Regular cardiac myocyte (primary cell): Measurements from ENCODE around the gene VOPP1. TPM values are rescaled to one million over a fixed set of nuclear protein-coding genes. Genes with fewer than 3 reads are reported as not detected.

Experiments used
- total RNA-seq: library from RNA; depleted of rRNA; stranded (reverse); fragments of >200 nt; gene quantifications from 2 replicates; pipeline ENCODE4 v1.2.3, GENCODE V29; 2014

The VOPP1 gene, protein sequence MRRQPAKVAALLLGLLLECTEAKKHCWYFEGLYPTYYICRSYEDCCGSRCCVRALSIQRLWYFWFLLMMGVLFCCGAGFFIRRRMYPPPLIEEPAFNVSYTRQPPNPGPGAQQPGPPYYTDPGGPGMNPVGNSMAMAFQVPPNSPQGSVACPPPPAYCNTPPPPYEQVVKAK
- total RNA-seq = 123 and 131 TPM in 2 replicates

DNA sequence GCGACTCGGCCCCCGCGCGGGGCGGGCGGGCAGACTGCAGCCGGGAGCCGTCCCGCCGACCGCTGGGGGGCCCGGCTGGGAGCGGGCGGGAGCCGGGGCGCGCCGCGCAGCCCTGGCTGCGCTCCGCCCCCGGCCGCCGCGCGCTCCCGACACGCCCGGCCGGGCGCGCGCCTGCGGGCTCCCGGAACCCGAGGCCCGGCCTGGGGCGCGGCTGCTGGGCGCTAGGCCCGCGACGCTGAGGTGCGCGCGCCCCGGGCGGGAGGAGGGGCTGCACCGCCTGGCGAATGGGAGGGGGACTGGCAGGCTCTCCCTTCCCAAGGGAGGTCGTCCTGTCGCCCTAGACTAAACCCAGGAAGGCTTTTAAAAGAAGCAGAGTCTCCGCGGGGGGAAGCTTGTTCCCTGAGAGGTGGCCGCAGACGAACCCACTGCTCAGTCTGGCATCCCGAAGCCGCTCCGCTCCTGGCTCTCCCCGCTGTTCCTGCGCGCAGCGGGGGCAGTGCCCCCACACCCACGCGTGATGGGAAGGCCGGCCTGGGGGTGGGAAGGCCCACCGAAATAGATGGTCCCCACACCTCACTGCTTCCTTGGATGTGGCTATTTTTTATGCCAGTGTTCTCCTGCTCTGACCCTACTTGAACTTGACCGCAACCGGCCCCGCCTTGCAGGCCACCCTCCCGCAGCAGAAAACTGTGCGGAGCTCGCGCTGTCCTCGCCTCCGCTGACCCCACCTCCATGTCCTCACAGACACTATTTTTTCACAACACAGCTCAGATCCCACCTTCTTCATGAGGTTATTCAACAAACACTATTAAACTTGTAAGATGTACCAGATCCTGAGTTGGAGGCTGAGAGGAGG, at the start of gene VOPP1:
VOPP1 (minus strand) TSS at position 125 of the 856 bp plus-strand sequence. CDS start 178 bp downstream, outside the sequence.

Other genes starting within 250 kb of the VOPP1 start
- gene LANCL2, start 207.2 kb downstream of the VOPP1 start, total RNA-seq = 16.1 and 22.8 TPM in 2 replicates